ENCODE data around the gene ELAPOR1.

ELAPOR1 gene

GRCh38 chr1:109113590-109114341 lies at the start of gene ELAPOR1:
Gene ELAPOR1 (plus strand): TSS chr1:109114115. CDS start chr1:109114184, 69 bp downstream.
- DNase-seq (ENCODE audit: low read depth in 1 of 2, low spot score in 1 of 2): peak; percentile 71 to 82

- no peak for DNase-seq (ENCODE audit: low read depth in 1 of 2, low spot score in 1 of 2)
Measured at GRCh38 chr1:109065137-109065536, 48.8 kb upstream of the ELAPOR1 start.

GRCh38 chr1:109067883-109068282 lies 46.0 kb upstream of the ELAPOR1 start:
- DNase-seq (ENCODE audit: low read depth in 1 of 2, low spot score in 1 of 2): no peak

- no peak for DNase-seq (ENCODE audit: low read depth in 1 of 2, low spot score in 1 of 2)
Measured at GRCh38 chr1:109069294-109069693, 44.6 kb upstream of the ELAPOR1 start.

- peak; percentile 71 to 80 for DNase-seq (ENCODE audit: low read depth in 1 of 2, low spot score in 1 of 2)
Measured at GRCh38 chr1:109075531-109076490, 38.1 kb upstream of the ELAPOR1 start, which contains the start of gene TAF13. Gene TAF13 (minus strand): TSS chr1:109076003. CDS start chr1:109075947, 56 bp downstream.

GRCh38 chr1:109078317-109078716 lies 35.6 kb upstream of the ELAPOR1 start:
- DNase-seq (ENCODE audit: low read depth in 1 of 2, low spot score in 1 of 2): no peak

- no peak for DNase-seq (ENCODE audit: low read depth in 1 of 2, low spot score in 1 of 2)
Measured at GRCh38 chr1:109079240-109079622, 34.7 kb upstream of the ELAPOR1 start.

- DNase-seq (ENCODE audit: low read depth in 1 of 2, low spot score in 1 of 2): no peak
Measured at GRCh38 chr1:109080441-109081082, 33.4 kb upstream of the ELAPOR1 start.

GRCh38 chr1:109083501-109083900 lies 30.4 kb upstream of the ELAPOR1 start:
- DNase-seq (ENCODE audit: low read depth in 1 of 2, low spot score in 1 of 2): no peak

GRCh38 chr1:109083923-109084322 lies 30.0 kb upstream of the ELAPOR1 start:
- no peak for DNase-seq (ENCODE audit: low read depth in 1 of 2, low spot score in 1 of 2)

GRCh38 chr1:109084563-109085517 lies 29.1 kb upstream of the ELAPOR1 start:
- DNase-seq (ENCODE audit: low read depth in 1 of 2, low spot score in 1 of 2): no peak

- DNase-seq (ENCODE audit: low read depth in 1 of 2, low spot score in 1 of 2): no peak
Measured at GRCh38 chr1:109089242-109090015, 24.5 kb upstream of the ELAPOR1 start.

- DNase-seq (ENCODE audit: low read depth in 1 of 2, low spot score in 1 of 2): peak; percentile 75 to 76
Measured at GRCh38 chr1:109090196-109091077, 23.5 kb upstream of the ELAPOR1 start, which contains the start of gene TMEM167B. Gene TMEM167B (plus strand): TSS chr1:109090764. CDS start chr1:109090873, 109 bp downstream.

- no peak for DNase-seq (ENCODE audit: low read depth in 1 of 2, low spot score in 1 of 2)
Measured at GRCh38 chr1:109091078-109091838, 22.7 kb upstream of the ELAPOR1 start.

GRCh38 chr1:109091839-109092193 lies 22.1 kb upstream of the ELAPOR1 start:
- DNase-seq (ENCODE audit: low read depth in 1 of 2, low spot score in 1 of 2): no peak

- DNase-seq (ENCODE audit: low read depth in 1 of 2, low spot score in 1 of 2): no peak
Measured at GRCh38 chr1:109094377-109094803, 19.5 kb upstream of the ELAPOR1 start.

- DNase-seq (ENCODE audit: low read depth in 1 of 2, low spot score in 1 of 2): no peak
Measured at GRCh38 chr1:109094871-109095270, 19.0 kb upstream of the ELAPOR1 start.

- no peak for DNase-seq (ENCODE audit: low read depth in 1 of 2, low spot score in 1 of 2)
Measured at GRCh38 chr1:109095631-109096030, 18.3 kb upstream of the ELAPOR1 start.

Measured in activated T-helper 1 cell treated with anti-CD3 and anti-CD28 coated beads, Interleukin-2, amount 50 U/mL, for 16 hours (primary cell).